HuH-7 (cell line): ENCODE data around the gene CACNA2D1.
A peak's percentile ranks its signal among the peaks of the same experiment; 100 is the strongest.
"Not testable (repeated sequence)": the region's sequence is repeated elsewhere in the genome, so short reads cannot be mapped to it uniquely, and the experiment has no call there.

Experiments
- DNase-seq: peaks from one replicate; pipeline ENCODE4 v3.0.0; 2011; ENCODE audit warnings: low spot score

Gene CACNA2D1

DNA sequence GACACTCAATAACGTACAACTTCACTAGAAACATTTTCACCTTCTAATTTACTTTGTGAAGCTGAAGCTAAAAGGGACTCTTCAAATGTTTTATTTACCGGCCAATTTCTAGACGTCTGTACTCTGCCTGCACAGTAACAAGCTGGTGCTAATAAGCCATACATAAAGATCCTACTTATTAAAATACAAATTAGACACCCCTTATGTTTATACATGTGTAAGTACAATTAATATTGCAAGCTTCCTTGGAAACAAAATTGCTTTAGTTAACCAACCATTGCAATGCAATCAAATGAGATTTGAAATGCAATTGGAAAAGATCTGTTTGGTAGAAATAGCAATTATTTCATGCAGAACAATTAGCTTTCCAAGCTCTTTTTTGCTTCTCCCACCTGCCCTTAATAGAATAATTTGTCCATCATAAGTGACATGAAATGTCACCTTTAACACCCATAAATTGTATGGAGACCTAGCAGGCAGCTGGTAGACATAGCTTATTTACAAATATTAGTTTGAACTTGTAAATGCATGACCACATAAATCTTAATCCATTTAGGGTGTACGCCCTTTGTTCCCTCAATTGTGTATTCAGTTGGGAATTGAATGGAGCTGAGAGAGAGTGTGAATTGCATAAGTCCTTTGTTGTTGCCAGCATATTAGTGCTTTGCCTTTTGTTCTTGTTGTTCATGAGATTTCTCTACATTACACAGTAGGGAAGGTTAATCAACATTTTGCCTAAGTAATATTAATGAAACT lies 277.1 kb downstream of the CACNA2D1 start:
- no peak for DNase-seq

DNA sequence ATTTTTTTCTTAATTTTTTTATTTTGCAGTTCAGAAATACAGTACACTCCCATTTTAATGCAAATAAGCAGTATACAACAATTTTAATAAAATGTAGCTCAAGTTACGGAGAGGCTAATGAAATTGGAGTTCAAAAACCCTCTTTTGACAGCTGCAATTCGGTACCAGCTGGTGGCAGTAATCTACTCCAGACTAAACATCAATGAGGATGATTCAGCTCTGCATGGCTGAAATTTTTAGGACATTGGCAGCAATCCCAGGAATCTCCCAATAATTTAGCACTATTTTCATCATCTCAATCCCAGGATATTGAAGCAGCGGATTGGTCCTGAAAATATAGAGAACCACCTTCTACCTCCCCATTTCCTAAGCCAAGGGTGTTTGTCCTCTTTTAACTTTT lies 278.8 kb downstream of the CACNA2D1 start:
- no peak for DNase-seq

DNA sequence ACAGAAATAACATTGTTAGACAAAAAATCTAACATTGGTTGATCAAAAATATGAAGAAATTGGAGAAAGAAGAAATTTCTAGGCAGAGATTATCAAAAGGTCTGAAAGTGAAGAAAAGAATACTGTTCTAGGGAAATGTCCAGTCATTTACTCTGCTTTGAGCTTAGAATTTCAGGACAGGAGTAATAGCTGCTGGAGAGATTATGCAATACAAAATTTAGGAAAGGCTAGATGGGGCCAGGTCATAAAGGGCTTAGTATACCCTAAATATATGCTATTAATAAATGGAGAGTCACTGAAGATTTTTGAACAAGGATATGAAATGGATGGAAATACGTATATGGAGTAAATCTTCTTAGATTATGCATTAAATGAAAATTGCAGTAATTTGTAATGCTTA lies 279.2 kb downstream of the CACNA2D1 start:
- no peak for DNase-seq

DNA sequence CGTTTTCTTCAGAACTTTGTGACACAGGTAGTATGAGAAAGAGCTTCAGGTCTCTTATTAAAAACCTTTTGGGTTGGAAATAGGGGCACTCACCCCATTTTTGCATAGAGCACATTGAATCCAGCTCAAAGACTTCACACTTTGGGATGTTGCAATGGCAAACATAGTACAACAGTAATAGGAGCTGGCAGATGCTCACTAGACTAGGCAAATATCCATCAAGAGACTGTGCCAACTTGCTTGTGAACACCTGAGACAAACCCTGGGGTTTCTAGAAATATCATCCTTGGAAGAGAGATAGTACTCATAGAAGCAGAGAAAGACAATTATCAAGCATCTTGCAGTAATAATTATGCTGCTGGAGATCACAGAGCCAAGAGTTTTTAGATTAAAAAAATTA lies 280.0 kb downstream of the CACNA2D1 start:
- DNase-seq = no peak

DNA sequence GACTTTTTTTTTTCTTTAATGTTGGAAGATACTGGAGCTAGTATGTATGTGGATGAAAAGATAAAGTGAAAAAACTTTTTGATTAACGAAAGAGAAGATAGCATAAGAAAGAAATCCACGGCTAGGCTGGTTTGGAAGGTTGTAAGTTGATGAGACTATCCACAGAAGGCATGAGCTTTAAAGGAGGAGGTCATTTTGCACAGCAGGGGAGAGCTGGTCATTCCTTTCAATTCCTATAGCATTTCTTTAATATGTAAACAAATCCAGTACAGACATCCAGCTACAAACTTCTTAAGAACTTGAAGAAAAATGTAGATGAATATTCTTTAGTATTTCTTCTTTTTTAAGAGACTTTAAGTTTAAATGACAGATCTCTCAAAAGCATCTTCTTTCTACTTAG lies 281.3 kb downstream of the CACNA2D1 start:
- DNase-seq = no peak

DNA sequence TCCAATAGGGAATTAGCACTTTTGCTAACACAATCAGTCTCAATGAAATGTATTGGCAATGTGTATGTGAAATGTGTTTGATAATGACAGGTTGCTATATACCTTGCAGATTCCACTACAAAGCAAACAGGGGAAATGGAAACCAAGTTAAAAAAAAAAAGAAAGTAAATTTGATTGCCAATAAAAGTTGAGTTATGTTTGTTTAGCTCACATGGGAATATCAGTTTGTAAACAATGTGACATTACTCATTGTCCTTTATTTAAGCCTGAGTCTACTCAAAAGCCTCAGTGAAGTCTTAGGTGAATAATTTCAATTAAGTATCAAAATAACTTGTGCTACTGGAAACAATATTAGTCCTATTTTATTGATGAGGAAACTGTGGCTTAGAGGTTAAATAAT lies 285.2 kb downstream of the CACNA2D1 start:
- no peak for DNase-seq

DNA sequence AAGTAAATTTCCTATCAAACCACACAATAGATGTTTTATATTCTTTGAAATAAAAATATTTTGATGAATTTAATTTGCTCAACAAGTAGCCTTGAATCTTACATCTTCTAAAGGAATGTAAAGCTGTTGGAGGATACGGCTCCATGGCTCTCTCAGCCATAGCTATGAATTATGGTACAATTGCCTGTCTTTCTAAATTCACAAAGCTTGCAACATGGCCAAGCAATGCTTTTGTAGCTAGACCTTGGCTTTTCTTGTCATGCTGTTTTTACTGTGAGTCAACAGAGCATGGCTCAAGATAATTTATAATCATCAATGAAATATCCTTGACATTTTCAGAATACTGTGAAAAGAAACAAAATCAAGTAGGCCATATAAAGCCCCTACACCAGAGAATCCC lies 286.7 kb downstream of the CACNA2D1 start:
- DNase-seq = no peak

DNA sequence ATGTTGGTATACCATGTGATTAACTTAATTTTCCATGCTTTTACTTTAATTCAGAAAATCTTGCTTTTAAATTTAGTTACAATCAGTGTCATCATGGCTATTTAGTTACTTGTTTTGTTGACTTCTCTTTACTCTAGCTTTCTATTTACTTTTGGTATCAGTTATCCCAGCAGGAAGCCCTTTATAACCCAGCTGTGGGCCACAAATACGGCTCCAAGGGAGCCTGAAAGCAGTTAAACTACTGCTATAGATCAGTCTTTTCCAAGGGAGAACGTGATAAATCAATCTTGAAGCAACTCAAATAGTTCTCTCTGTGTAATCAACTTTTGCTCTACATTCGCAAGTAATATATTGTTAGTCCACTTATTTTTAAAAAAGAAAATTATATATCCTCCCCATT lies 287.4 kb downstream of the CACNA2D1 start:
- peak; percentile 34 for DNase-seq

DNA sequence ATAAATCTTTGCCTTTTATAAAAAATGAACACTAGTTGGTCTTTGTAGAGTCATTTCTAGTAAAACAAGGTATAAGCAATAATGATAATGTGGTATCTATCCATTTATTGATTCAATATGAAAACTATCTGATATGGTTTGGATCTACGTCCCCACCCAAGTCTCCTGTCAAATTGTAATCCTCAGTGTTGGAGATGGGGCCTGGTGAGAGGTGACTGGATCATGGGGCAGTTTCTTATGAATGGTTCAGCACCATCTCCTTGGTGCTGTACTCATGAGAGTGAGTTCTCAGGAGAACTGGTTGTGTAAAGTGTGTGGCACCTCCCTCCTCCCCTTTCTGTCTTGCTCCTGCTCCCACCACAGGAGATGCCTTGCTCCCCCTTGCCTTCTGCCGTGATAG lies 288.8 kb downstream of the CACNA2D1 start:
- DNase-seq = no peak

DNA sequence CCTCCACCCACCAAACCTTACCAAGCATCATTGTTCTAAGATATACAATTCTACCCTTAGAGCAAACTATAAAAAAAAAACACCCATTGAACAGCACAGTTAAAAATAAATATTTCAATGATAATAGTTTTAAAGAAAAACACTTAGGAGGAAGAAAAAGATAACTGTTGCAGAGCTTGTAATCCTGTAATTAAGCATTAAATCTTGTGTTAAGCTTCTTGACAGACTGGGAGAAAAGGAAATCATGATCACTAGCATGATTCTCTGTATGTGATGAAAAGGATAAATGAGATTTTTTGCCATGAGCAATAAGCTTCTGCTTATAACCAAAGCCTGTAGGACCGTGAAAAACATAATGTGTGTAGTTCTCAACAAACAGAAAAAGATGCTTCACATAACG lies 289.8 kb downstream of the CACNA2D1 start:
- no peak for DNase-seq

DNA sequence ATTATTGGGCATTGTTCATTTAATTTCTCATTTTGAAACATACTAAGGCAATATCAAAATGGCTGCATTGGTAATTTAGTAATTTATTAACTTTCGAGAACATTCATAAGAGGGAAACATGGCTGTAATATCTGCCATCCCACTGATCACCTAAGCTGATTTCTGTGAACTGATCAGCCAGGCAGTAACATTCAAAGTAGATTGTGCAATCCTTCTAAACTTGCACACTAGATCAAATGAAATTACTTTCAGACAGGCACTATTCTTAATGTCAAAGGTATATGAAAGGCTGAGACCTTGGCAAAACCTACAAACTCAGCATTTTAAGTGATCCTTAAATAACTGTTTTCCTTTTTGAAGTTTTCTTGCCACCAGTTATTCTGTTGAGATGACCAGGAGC lies 290.7 kb downstream of the CACNA2D1 start:
- DNase-seq = no peak

DNA sequence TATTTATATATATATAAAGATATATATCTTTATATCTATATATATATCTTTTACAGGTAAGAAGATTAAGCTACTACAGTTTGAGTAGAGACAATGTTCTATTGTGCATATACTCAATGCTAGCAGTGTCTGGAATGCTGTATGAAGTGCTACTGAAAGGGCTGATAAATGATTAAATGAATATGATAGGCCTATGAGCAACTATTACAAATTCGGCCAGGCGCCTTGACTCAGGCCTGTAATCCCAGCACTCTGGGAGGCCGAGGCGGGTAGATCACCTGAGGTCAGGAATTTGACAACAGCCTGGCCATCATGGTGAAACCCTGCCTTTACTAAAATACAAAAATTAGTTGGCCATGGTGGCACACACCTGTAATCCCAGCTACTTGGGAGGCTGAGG lies 297.1 kb downstream of the CACNA2D1 start:
- DNase-seq = no peak

DNA sequence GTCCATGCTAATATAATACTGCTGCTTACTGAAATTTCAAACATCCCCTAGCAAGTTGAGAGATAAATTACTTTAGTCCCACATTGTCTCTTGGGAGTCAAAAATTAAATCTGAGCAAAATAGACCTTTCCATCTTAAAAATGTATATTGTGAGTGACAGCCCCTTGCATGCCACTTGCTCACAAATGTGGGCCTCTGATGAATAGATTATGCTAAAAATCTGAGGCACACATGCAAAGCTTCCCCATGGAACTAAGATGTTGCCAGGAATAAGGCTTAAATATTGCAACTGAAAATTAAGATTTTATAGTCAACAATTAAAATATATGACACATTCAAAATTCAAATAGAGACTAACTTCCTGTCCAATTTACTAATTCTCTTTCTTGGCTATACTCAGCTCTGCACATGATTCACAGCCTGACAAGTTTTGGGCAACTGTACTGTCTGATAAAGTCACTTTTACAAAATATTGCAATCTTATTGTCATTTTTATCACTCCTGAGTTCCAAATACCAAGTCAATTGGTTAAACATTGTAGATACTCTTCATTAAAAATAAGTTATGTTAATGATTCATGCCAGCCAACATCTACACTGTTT lies 301.2 kb downstream of the CACNA2D1 start:
- no peak for DNase-seq

DNA sequence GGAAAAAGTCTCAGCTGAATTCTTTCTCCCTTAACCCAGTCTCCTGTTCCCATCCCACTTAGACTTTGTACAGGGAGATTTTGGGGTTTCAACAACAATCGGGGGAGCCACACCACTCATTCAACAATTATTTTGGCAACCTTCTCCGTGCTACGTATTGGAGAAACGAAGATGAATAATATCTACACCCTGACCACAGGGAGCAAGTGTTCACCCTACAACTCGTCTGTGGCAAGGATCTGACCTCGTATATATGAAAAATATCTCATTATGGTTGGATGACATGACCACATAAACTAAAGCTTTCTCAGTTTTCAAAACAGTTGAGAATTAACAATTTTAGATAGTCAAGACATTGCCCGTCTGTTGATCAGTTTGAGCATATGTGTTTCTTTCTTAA lies 302.1 kb downstream of the CACNA2D1 start:
- no peak for DNase-seq

DNA sequence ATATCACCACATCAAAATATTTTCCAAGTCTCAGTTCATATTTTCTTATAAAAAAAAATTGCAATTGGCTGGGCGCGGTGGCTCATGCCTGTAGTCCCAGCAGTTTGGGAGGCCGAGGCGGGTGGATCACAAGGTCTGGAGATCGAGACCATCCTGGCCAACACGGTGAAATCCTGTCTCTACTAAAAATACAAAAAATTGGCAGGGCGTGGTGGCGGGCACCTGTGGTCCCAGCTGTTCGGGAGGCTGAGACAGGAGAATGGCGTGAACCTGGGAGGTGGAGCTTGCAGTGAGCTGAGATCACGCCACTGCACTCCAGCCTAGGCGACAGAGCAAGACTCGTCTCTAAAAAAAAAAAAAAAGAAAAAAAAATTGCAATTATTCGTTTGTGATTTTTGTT lies 303.0 kb downstream of the CACNA2D1 start:
- not testable (repeated sequence) for DNase-seq

DNA sequence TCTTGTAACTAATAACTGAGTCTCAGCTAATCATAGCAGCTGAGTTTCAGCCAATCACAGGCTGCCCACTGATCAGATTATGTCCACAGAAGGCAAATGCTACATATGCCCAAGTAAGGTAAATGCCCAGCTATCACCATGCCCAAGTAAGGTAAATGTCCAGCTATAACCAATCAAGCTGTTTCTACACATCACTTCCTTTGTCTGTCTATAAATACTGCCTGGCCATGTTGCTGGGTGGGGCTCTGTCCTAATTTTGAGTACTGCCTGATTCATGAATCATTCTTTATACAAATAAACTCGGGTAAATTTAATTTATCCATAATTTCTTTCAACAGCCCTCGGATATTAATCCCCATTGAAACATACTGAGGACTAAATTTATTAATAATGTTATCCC lies 312.4 kb downstream of the CACNA2D1 start:
- no peak for DNase-seq

DNA sequence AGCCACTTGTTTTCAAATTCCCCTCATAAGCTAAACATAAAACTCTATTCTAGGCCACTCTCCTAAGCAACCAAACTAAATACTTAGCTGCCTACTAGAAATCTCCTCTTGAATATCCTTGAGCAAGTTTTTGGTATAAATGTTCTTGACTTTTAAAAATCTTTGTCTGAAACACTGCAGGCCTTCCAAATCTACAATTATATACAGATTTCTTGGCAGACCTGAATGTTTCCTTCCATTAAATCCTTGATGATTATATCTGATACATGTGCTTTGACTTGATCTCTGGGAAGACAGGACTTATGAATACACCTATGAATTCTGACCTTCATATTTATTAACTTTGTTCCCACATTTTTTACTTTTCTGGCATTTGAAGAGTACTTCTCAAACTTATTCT lies 314.5 kb downstream of the CACNA2D1 start:
- no peak for DNase-seq

DNA sequence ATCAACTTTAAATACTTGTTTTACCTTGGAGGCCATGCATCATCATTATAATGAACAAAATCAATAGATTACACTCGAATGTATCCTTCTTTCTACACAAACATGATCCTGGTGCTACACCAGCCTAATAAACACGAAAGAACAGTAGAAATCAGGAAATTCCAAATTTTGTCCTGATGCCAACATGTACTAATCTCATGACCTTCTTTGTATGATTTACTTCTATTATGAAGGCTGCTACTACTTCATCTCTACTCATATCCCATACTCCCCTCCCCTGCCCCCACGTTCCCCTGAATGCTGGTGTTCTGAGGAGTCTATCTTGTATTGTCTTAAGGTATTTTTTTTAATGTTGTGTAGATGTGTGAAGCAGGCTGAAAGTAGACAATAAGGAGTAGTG lies 315.0 kb downstream of the CACNA2D1 start:
- no peak for DNase-seq

DNA sequence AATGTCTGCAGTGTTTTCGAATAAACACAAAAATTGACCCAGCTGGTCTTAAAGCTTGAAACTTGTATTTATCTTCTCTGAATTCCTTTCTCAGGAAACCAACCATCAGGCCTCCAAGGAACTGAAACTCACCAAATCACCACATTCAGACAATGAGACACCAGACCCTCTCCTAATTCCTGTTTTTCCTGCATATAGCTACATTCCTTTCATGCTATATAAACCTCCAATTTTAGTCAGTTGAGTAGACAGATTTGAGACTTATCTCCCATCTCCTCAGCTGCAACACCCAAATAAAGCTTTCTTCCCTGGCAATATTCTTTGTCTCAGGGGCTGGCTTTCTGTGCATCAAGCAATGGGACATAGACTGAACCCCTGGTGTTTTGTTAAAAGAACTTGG lies 317.0 kb downstream of the CACNA2D1 start:
- no peak for DNase-seq

DNA sequence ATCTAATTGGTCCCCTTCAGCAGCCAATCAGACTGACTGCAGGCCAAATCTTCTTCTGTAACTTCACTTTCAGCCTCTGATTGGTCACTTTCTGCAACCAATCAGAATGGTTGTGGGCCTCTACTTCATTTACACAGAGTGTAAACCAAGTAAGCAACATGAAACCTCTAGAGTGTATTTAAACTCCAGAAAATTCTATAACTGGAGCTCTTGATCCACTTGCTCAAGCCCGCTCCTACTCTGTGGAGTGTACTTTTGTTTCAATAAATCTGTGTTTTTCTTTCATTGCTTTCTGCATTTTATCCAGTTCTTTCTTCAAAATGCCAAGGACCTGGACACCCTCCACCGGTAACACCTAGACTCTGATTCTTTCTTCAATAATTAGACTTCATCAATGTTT lies 319.1 kb downstream of the CACNA2D1 start:
- no peak for DNase-seq

DNA sequence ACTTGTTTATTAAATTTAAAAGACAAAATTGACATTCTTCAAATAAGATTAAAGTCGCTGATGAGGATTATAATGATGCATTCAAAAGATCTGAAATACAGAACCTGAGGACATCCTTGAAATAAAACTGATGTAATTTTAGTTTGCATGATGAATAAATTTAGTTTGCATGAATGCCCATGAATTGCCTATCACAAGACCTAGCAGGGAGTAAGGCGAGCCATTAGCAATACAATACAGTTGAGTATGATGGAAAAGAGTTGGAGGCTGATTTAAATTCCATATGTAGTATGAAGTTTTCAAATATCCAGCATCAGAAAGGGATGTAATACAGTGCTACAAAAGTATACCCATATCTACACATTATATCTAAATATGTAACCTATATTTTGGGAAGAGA lies 321.3 kb downstream of the CACNA2D1 start:
- no peak for DNase-seq

DNA sequence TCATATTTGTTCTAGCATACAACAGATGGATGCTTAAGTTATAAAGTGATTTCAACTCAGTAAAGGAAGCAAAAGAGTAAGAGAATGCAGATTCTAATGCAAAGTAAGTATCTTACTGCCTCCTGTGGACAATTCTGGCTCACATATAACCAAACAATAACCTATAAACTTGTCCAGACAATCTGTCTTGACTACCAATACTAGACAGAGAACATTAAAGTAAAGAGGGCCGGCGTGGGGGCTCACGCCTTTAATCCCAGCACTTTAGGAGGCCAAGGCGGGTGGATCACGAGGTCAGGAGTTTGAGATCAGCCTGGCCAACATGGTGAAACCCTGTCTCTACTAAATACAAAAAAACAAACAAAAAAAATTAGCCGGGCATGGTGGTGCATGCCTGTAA lies 329.3 kb downstream of the CACNA2D1 start:
- no peak for DNase-seq

DNA sequence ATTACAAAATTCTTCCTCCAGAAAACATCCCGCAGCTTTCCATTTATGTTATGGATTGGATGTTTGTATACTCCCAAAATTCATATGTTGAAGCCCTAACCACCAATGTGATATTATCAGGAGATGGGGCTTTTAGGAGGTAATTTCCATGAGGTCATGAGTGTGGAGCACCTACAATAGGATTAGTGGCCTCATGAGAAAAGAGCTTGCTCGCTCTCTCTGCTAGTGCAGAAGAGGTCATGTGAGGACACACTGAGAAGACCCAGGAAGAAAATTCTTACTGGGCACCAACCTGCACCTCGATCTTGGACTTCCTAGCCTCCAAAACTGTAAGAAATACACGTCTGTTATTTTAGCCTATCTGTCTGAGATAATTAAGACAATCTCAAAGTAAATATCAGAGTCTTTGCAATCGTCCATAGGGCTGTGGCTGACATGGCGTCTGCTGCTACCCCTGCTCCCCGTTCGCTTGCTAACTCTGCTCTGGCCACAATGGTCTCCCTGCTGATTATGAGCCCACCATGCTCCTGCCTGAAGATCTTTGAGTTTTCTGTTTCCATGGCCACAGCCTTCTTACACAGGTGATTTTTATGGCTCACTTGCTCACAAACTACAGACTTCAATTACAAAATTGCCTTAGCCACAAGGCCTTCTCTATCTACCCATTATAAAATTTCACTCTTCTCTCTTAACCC lies 333.3 kb downstream of the CACNA2D1 start:
- no peak for DNase-seq

DNA sequence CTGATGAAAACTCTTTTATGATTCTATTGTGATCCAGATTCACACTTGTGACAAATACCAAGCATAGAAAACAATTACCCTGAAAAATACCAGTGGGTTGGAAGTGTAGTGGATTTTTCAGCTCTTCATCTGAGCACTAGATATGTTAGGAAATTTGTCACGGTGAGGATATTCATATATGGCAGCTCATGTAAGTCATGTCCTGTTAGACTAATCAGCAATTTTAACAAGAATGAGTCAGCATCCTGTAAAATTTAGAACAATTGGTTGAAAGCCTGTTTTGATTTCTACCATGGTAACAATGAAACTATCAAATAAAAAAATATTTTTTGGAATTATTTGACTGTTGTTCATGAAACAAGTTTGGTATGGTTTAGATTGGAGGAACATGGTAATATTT lies 334.3 kb downstream of the CACNA2D1 start:
- no peak for DNase-seq
